ENCODE results near the gene RTKN. TPM values are rescaled to one million over a fixed set of nuclear protein-coding genes. Genes with fewer than 3 reads are reported as not detected.

Gene RTKN
- total and polyA plus RNA-seq, 9 of the 15 experiments (the other 6 are each of a cell fraction or from before 2014, with no cell fraction given), result 0.14 to 6.9 (median 3.6) TPM

DNA sequence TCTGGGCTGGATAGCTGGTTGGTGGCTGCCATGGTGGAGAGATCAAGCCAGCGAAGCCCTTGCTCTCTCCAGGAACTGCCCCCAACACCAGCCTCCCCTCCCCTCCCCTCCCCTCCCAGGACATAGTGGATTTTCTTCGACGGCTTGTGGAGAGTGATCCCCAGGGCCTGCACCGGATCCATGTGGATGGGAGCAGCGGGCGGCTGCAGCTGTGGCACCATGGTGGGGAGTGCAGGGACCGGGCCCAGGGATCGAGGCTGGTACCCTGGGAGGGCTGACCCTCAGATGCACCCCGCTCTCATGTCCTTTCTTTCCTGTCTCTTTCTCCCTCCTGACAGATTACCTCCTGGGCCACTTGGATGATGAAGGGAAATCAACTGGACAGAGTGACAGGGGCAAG, 48.2 kb upstream of the RTKN start:
- Histone ChIP-seq H3K9me3 (replicated peaks; ENCODE audit: control insufficient read depth, insufficient read depth, low read depth, low read length) (no peaks in the 10 kb centered on the region), H3K36me3 (ENCODE audit: control insufficient read depth, insufficient read depth, low read length) (peaks cover 63% of the 10 kb centered on the region; the same call in 2 of the 3 replicates), H3K27me3 (ENCODE audit: control insufficient read depth in 2 of 2, insufficient read depth in 2 of 2, low read length in 2 of 2) (no peaks in the 10 kb centered on the region), H3K9ac (ENCODE audit: insufficient read depth in 1 of 2, low read depth in 2 of 2, low read length in 2 of 2) (peak overlapping the region in 1 of 2 experiments; percentile 52; a peak in 1 of 4 replicates), H3K9me1 (ENCODE audit: control insufficient read depth, insufficient read depth, low read length) (no peaks in the 10 kb centered on the region), H4K20me1 (replicated peaks; ENCODE audit: control insufficient read depth, insufficient read depth, low read length) (no peaks in the 10 kb centered on the region), H3K4me3 (no peak overlapping the region), H2AFZ (ENCODE audit: low read depth, low read length) (no peak overlapping the region), H3K4me2 (ENCODE audit: insufficient read depth, low read length) (no peak overlapping the region), H3K4me1 (replicated peaks in 1 of 2; ENCODE audit: control insufficient read depth in 2 of 2, insufficient read depth in 2 of 2, low read length in 2 of 2) (peaks cover 4 to 6% of the 10 kb centered on the region in 2 experiments; a peak in 4 of 5 replicates), H3K79me2 (ENCODE audit: control insufficient read depth, insufficient read depth, low read length) (no peaks in the 10 kb centered on the region), H3K27ac (ENCODE audit: extremely low read depth, low read depth, low read length) (no peak overlapping the region)
- FAIRE-seq (no peak), DNase-seq (ENCODE audit: extremely low read depth in 1 of 4, low spot score in 3 of 4) (no peak), ATAC-seq (no peak)
- no TSS peak for BruUV-seq (replicated peaks)
- intact Hi-C loops (cut with micrococcal nuclease), result no loop called here
- TF ChIP-seq NFXL1 (CRISPR knock-in tag; IDR thresholded peaks at IDR 0.05) (no peak), TCFL5 (CRISPR knock-in tag; conservative IDR thresholded peaks at IDR 0.05) (no peak), SNIP1 (IDR thresholded peaks at IDR 0.05; ENCODE audit: low read depth) (no peak), TAF9B (IDR thresholded peaks at IDR 0.05; ENCODE audit: partially characterized antibody) (no peak)
- TF ChIP-seq, protein P1, sequence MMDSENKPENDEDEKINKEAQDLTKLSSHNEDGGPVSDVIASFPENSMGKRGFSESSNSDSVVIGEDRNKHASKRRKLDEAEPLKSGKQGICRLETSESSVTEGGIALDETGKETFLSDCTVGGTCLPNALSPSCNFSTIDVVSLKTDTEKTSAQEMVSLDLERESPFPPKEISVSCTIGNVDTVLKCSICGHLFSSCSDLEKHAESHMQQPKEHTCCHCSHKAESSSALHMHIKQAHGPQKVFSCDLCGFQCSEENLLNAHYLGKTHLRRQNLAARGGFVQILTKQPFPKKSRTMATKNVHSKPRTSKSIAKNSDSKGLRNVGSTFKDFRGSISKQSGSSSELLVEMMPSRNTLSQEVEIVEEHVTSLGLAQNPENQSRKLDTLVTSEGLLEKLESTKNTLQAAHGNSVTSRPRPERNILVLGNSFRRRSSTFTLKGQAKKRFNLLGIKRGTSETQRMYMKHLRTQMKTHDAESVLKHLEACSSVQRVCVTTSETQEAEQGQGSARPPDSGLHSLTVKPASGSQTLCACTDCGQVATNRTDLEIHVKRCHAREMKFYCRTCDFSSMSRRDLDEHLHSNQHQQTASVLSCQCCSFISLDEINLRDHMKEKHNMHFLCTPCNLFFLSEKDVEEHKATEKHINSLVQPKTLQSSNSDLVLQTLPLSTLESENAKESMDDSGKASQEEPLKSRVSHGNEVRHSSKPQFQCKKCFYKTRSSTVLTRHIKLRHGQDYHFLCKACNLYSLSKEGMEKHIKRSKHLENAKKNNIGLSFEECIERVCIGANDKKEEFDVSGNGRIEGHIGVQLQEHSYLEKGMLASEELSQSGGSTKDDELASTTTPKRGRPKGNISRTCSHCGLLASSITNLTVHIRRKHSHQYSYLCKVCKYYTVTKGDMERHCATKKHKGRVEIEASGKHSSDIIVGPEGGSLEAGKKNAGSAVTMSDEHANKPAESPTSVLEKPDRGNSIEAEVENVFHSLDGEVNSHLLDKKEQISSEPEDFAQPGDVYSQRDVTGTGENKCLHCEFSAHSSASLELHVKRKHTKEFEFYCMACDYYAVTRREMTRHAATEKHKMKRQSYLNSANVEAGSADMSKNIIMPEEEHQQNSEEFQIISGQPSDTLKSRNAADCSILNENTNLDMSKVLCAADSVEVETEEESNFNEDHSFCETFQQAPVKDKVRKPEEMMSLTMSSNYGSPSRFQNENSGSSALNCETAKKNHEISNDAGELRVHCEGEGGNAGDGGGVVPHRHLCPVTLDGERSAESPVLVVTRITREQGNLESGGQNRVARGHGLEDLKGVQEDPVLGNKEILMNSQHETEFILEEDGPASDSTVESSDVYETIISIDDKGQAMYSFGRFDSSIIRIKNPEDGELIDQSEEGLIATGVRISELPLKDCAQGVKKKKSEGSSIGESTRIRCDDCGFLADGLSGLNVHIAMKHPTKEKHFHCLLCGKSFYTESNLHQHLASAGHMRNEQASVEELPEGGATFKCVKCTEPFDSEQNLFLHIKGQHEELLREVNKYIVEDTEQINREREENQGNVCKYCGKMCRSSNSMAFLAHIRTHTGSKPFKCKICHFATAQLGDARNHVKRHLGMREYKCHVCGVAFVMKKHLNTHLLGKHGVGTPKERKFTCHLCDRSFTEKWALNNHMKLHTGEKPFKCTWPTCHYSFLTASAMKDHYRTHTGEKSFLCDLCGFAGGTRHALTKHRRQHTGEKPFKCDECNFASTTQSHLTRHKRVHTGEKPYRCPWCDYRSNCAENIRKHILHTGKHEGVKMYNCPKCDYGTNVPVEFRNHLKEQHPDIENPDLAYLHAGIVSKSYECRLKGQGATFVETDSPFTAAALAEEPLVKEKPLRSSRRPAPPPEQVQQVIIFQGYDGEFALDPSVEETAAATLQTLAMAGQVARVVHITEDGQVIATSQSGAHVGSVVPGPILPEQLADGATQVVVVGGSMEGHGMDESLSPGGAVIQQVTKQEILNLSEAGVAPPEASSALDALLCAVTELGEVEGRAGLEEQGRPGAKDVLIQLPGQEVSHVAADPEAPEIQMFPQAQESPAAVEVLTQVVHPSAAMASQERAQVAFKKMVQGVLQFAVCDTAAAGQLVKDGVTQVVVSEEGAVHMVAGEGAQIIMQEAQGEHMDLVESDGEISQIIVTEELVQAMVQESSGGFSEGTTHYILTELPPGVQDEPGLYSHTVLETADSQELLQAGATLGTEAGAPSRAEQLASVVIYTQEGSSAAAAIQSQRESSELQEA (IDR thresholded peaks at IDR 0.05; ENCODE audit: low read depth), result no peak
- ChIA-PET CTCF (ENCODE audit: low intra/inter-chr PET ratio) (no interaction called here), POLR2A (interaction anchor here (1.2 to 2.4 kb wide), 3 partner anchors 9 to 14 kb away, joined by 5 to 13 read pairs (median 6); no protein-coding TSS in a partner anchor)
- in situ Hi-C loops (cut with MboI), result loop anchor here (5.0 kb wide), 1 partner anchor 82 kb away; no protein-coding TSS in a partner anchor
- 90% methylated on average over 8 of the region's 9 CpGs for WGBS (ENCODE audit: insufficient coverage, low coverage, missing lambda C conversion rate)

Measured in K562 (cell line).